Activated T-helper 2 cell treated with anti-CD3 and anti-CD28 coated beads, Interferon-gamma antibody, Interleukin-2, Interleukin-4, amounts not matched to agents 10 μg/mL and 5 μg/mL and 100 μg/mL, durations not matched to agents 14 hours and 24 hours and 36 hours (primary cell): ENCODE data around the gene PLOD1. TPM values are rescaled to one million over a fixed set of nuclear protein-coding genes. Genes with fewer than 3 reads are reported as not detected.
"Not testable (repeated sequence)": the region's sequence is repeated elsewhere in the genome, so short reads cannot be mapped to it uniquely, and the experiment has no call there.

Experiments used
- DNase-seq: peaks from one replicate; pipeline ENCODE4 v3.0.0; 2021; ENCODE audit warnings: low spot score
- H3K27ac Mint-ChIP-seq: one replicate; pipeline ENCODE4 v1.8.0; 2021; ENCODE audit warnings: mixed read lengths
- H3K27me3 Mint-ChIP-seq: one replicate; pipeline ENCODE4 v1.8.0; 2021; ENCODE audit warnings: low read depth, mixed read lengths
- H3K36me3 Mint-ChIP-seq: one replicate; pipeline ENCODE4 v1.8.0; 2021; ENCODE audit warnings: low read depth, mixed read lengths
- H3K4me1 Mint-ChIP-seq: one replicate; pipeline ENCODE4 v1.8.0; 2021; ENCODE audit warnings: low read depth, mixed read lengths
- H3K4me3 Mint-ChIP-seq: one replicate; pipeline ENCODE4 v1.8.0; 2021; ENCODE audit warnings: low read depth, mild to moderate bottlenecking, moderate library complexity, mixed read lengths
- H3K9me3 Mint-ChIP-seq: one replicate; pipeline ENCODE4 v1.8.0; 2021; ENCODE audit warnings: mixed read lengths
- intact Hi-C: fragments of 100-400 bp; cut with micrococcal nuclease; formaldehyde crosslinking; loops from one replicate; pipeline ENCODE4 v1.15.1; 2023
- total RNA-seq: library from RNA; stranded (reverse); gene quantifications from 2 replicates; pipeline ENCODE4 v1.2.3, GENCODE V29; 2022

PLOD1 gene
- total RNA-seq: 39.4 and 44.0 TPM in 2 replicates

- H3K27ac Mint-ChIP-seq: peak within 1 kb of the TSS; percentile 38
These were observed at the start of gene PLOD1 for GRCh38 chr1:11934302-11935056. PLOD1 (plus strand) TSS chr1:11934717; CDS start chr1:11934780, 63 bp downstream.

DNA sequence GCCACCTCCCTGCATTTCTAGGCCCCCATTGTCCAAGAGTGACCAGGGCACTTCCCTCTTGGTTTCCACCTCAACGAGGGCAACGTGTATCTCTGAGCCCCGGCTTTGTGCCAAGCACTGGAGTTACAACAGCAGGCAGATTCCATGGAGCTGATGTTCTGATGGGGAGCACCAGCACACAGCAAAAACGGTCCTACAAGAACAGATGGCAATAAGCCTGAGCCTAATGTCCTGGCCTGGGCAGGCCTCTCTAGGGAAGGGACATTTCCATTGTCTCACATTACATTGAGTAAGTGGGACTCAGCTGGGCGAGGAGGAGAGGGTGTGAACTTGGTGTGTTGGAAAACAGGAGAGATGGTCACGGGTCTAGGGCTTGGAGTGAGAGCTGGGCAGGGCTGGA is 48.6 kb upstream of the PLOD1 start:
- no peaks in the 10 kb centered on the region for H3K9me3 Mint-ChIP-seq
- intact Hi-C loops: no loop called here

More at GRCh38 chr1:11934302-11935056, at the start of gene PLOD1:
- H3K4me3 Mint-ChIP-seq: peak within 1 kb of the TSS; percentile 82
- intact Hi-C loops: loop anchor here (1.0 to 10.0 kb wide), 4 partner anchors 8 to 660 kb away; partner anchors contain the start of genes KIAA2013, MFN2 and UBIAD1
- peak; percentile 76 for DNase-seq
- H3K4me1 Mint-ChIP-seq: peaks cover 8% of the 10 kb centered on the region
- H3K9me3 Mint-ChIP-seq: no peaks in the 10 kb centered on the region
- peaks cover 6% of the 10 kb centered on the region for H3K36me3 Mint-ChIP-seq
- H3K27me3 Mint-ChIP-seq: no peaks in the 10 kb centered on the region

DNA sequence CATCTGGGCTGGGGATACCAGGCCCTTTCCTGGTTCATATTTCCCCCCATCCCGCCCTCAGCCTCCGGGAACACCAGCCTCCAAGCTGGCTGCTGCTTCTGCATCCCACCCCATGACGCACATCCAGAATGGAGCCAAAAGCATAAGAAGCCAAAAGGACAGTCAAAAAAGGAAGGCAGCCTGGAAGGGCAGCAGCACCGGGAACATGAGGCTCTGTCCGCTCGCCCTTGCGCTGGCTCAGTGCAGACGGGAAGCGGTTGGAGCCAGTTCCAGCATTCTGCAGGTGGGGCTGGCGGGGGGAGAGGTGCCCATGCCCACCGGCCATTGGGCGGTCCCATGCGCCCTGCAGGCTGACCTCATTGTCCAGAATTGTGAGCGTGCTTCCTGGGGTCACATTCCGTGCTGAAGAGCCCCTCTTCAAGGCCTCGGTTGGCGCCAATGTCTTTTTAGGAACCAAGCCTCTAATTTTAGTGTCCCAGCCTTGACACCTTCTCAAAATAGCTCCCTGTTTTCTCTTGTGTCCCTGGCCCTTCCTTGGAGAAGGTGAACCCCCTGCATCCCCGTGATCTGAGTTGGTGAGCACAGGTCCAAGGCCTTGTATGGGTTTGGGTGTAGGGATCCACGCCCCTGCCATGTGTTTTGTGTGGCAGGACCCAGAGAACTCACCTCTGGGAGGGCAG is 47.4 kb upstream of the PLOD1 start:
- no peaks in the 10 kb centered on the region for H3K36me3 Mint-ChIP-seq

More for the DNA sequence above, 48.6 kb upstream of the PLOD1 start:
- no peaks in the 10 kb centered on the region for H3K27me3 Mint-ChIP-seq
- no peaks in the 10 kb centered on the region for H3K4me1 Mint-ChIP-seq
- no peaks in the 10 kb centered on the region for H3K36me3 Mint-ChIP-seq
- DNase-seq: no peak
- no peak overlapping the region for H3K27ac Mint-ChIP-seq
- no peak overlapping the region for H3K4me3 Mint-ChIP-seq

DNA sequence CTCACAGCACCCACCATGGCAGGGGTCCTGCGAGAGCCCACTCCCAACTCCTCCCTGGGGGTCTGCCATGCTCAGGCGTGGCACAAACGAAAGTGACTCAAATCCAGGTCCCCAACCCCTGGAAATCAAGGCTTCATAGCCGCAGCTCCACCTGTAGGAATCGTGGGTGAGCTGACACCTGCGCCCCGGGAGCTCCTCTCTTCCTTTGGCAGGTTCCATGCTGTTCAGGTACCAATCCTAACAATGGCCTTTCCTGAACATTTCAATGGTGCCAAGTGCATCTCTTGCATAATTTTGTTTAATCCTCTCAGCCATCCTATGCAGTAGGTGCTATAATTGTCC is 46.9 kb upstream of the PLOD1 start:
- no peak overlapping the region for H3K27ac Mint-ChIP-seq
- H3K4me3 Mint-ChIP-seq: no peak overlapping the region
- DNase-seq: no peak
- intact Hi-C loops: no loop called here
- H3K36me3 Mint-ChIP-seq: no peaks in the 10 kb centered on the region
- peaks cover 3% of the 10 kb centered on the region for H3K27me3 Mint-ChIP-seq
- no peaks in the 10 kb centered on the region for H3K4me1 Mint-ChIP-seq
- H3K9me3 Mint-ChIP-seq: no peaks in the 10 kb centered on the region

More for the DNA sequence above, 47.4 kb upstream of the PLOD1 start:
- Mint-ChIP-seq H3K4me3 (no peak overlapping the region), H3K27me3 (peaks cover 3% of the 10 kb centered on the region), H3K27ac (no peak overlapping the region), H3K4me1 (no peaks in the 10 kb centered on the region), H3K9me3 (no peaks in the 10 kb centered on the region)
- no peak for DNase-seq
- intact Hi-C loops: no loop called here

DNA sequence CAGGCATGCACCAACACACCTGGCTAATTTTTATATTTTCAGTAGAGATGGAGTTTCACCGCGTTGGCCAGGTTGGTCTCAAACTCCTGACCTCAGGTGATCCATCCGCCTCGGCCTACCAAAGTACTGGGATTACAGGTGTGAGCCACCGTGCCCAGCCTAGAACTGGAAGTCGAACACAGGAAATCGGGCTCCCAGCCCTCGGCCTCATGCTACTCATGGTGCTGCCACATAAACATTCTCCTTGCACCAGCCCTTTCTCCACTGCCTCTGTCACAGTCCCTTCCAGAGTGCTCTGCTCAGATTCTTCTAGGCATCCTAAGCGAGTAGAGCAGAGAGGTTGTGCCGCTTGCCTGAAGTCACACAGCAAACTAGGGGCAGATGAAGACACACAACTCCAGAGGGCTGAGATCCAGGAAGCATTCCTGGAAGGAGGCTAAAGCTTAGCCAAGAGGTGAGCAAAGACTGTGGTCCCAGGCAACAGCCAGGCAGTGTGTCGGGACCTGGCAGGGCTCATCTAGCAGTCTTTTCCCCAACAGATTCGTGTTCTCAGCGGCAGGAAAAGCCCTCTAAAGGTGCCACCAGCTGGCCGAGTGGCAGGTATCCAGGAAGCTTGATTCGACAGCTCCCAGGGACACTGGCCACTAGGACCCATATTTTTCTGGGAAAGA is 46.2 kb upstream of the PLOD1 start:
- H3K4me3 Mint-ChIP-seq: no peak overlapping the region
- intact Hi-C loops: no loop called here
- no peaks in the 10 kb centered on the region for H3K9me3 Mint-ChIP-seq
- peaks cover 6% of the 10 kb centered on the region for H3K27me3 Mint-ChIP-seq
- no peaks in the 10 kb centered on the region for H3K36me3 Mint-ChIP-seq
- H3K27ac Mint-ChIP-seq: no peak overlapping the region
- DNase-seq: no peak
- no peaks in the 10 kb centered on the region for H3K4me1 Mint-ChIP-seq

GRCh38 chr1:11888877-11889208 is 45.7 kb upstream of the PLOD1 start:
- H3K36me3 Mint-ChIP-seq: no peaks in the 10 kb centered on the region
- no peaks in the 10 kb centered on the region for H3K4me1 Mint-ChIP-seq
- H3K9me3 Mint-ChIP-seq: no peaks in the 10 kb centered on the region
- peaks cover 7% of the 10 kb centered on the region for H3K27me3 Mint-ChIP-seq
- H3K27ac Mint-ChIP-seq: no peak overlapping the region
- intact Hi-C loops: no loop called here
- DNase-seq: no peak
- H3K4me3 Mint-ChIP-seq: no peak overlapping the region

DNA sequence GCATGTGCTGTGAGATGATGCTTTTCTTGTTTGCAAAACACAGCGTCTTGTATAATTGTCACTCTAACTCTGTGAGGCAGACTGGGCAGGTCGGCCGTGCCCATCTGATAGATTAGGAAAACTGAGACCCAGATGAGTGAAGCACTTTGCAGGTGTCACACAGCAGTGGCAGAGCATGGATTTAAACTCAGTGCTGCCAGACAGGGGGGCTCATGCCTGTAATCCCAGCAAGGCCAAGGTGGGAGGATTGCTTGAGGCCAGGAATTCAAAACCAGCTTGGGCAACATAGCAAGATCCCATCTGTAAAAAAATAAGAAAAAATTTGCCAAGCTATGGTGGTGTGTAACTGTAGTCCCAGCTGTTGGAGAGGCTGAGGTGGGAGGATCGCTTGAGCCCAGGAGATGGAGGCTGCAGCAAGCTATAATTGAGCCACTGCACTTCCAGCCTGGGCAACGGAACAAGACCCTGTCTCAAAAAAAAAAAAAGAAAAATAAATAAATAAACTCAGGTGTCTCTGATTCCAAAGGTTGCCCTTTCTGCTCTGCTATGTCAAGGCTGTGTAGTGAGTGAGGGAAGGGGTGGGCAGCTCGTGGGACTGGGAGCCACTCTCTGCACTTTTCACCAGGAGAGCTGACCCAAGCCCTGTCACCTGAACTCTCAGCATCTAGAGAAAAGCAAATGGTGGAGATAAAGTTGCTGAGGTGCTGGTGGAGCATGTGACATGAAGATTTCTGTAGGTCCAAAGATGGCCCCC is 42.9 kb upstream of the PLOD1 start:
- Mint-ChIP-seq H3K9me3 (no peaks in the 10 kb centered on the region), H3K27ac (no peak overlapping the region), H3K4me1 (no peaks in the 10 kb centered on the region), H3K4me3 (no peak overlapping the region), H3K36me3 (no peaks in the 10 kb centered on the region), H3K27me3 (peaks cover 16% of the 10 kb centered on the region)
- intact Hi-C loops: no loop called here
- no peak for DNase-seq

DNA sequence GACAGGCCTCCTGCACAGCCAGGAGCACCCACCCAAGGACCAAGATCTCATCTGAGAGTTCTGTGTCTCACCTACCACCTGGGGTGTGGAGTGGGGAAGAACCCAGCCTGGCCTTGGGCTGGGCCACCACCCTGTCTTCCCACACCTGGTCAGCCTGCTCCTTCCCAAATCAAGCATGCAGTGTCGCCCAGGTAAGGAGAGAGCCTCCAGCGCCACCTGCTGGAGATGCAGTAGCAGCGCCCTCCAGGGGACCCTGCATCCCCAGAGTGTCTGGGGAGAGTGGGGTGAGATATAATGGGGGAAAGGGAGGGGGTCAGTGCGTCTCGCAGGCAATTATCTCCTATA is 40.6 kb upstream of the PLOD1 start:
- Mint-ChIP-seq H3K27ac (no peak overlapping the region), H3K4me1 (no peaks in the 10 kb centered on the region), H3K9me3 (no peaks in the 10 kb centered on the region), H3K27me3 (peaks cover 26% of the 10 kb centered on the region), H3K36me3 (no peaks in the 10 kb centered on the region), H3K4me3 (no peak overlapping the region)
- intact Hi-C loops: loop anchor here (1.0 kb wide), 1 partner anchor 56 kb away; no protein-coding TSS in a partner anchor
- peak; percentile 54 for DNase-seq

- H3K27ac Mint-ChIP-seq, H3K36me3 Mint-ChIP-seq, DNase-seq, H3K9me3 Mint-ChIP-seq, H3K4me3 Mint-ChIP-seq, H3K4me1 Mint-ChIP-seq: not testable (repeated sequence)
- intact Hi-C loops: loop anchor here (1.0 kb wide), 1 partner anchor 56 kb away; no protein-coding TSS in a partner anchor
- peaks cover 32% of the 10 kb centered on the region for H3K27me3 Mint-ChIP-seq
These were observed 40.0 kb upstream of the PLOD1 start for GRCh38 chr1:11894501-11894900.

DNA sequence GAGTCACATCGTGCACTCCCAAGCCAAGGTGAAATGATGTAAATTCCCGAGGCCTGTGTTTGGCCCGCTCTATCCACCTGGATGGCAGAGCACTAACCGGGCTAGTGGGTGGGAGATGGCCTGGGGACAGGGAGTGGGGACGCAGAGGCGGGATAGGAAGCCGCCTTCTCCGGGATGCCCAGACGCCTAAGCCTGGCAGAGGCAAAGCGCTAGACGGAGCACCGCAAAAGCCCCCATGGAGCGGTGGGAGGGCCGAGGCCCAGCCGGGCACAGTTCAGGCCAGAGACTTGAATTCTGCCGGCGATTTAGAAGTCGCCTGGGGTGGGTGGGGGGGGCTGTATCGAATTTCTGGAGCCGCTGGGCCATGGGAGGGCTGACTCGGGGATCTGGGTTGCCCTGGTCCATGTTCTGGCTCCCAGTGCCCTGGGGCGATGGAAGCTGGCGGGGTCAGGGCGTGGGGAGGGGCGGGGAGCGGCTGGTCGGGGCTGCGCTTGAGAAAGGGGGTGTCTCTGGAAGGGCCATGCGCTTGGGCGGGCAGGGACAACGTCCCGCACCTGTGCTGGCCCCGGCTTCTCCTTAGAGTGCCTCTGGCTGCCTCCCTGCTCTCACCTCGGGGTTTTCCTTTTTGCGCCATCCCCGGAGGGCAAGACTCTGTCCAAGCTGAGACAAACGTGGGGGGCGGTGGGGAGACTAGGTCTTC is 36.3 kb upstream of the PLOD1 start:
- H3K27ac Mint-ChIP-seq: no peak overlapping the region
- no peak overlapping the region for H3K4me3 Mint-ChIP-seq
- no peaks in the 10 kb centered on the region for H3K36me3 Mint-ChIP-seq
- no peaks in the 10 kb centered on the region for H3K4me1 Mint-ChIP-seq
- peaks cover 39% of the 10 kb centered on the region for H3K27me3 Mint-ChIP-seq
- DNase-seq: no peak
- no peaks in the 10 kb centered on the region for H3K9me3 Mint-ChIP-seq
- intact Hi-C loops: no loop called here

DNA sequence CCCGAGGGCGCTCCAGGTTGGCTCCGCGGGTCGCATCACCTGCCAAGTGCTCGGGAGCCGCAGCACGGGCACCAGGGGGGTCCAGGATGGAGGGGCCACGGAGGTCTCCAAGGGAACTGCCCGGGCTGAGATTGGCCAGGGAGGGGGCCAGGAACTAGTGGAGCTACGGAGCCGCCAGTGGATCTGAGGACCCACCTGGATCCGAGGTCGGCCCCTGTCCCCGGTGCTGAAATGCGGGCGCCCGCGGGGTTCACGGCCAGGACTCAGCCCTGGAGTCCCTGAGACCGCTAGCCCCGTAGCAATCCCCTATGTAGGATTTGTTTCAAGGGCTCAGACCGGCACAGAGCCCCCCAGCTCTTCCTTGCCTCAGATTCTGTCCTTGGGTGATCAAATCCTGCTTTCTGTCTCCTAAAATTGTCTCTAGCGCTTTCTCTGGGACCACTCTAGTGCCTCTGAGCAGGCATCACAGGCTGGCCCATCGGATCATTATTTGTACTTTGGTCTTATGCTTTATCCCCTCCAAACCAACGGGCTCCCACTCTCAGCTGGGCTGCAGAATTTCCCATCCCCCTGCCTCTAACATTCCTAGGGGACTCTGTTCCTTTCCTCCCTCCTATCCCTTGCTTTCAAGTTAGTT is 35.6 kb upstream of the PLOD1 start:
- Mint-ChIP-seq H3K4me1 (no peaks in the 10 kb centered on the region), H3K36me3 (no peaks in the 10 kb centered on the region), H3K27ac (no peak overlapping the region), H3K4me3 (no peak overlapping the region), H3K9me3 (no peaks in the 10 kb centered on the region), H3K27me3 (peaks cover 37% of the 10 kb centered on the region)
- intact Hi-C loops: no loop called here
- DNase-seq: no peak

DNA sequence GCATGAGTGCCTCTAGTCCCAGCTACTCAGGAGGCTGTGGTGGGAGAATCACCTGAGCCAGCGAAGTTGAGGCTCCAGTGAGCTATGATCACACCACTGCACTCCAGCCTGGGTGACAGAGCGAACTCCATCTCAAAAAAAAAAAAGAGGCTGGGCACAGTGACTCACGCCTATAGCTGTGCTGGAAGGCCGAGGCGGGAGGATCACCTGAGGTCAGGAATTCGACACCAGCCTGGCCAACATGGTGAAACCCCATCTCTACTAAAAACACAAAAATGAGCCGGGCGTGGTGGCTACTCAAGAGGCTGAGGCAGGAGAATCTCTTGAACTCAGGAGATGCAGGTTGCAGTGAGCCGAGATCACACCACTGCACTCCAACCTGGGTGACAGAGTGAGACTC is 33.1 kb upstream of the PLOD1 start:
- intact Hi-C loops: not testable (repeated sequence)
- H3K27me3 Mint-ChIP-seq: peaks cover 34% of the 10 kb centered on the region

More for the DNA sequence above, 33.1 kb upstream of the PLOD1 start:
- H3K36me3 Mint-ChIP-seq, H3K27ac Mint-ChIP-seq, H3K9me3 Mint-ChIP-seq, DNase-seq, H3K4me3 Mint-ChIP-seq: not testable (repeated sequence)
- H3K4me1 Mint-ChIP-seq: peaks cover 12% of the 10 kb centered on the region
